Stimulated activated CD4-positive, alpha-beta T cell treated with anti-CD3 and anti-CD28 coated beads, Interleukin-15, amount 100 ng/mL, for 1 hour (primary cell): Measurements from ENCODE around the gene ARHGAP44.

Source experiments
- DNase-seq, 2 donors: peaks; one replicate each; pipeline ENCODE4 v3.0.0-alpha.2; 2020; ENCODE audit warnings: low read depth in 1 of 2, low spot score in 1 of 2

ARHGAP44 gene

DNA sequence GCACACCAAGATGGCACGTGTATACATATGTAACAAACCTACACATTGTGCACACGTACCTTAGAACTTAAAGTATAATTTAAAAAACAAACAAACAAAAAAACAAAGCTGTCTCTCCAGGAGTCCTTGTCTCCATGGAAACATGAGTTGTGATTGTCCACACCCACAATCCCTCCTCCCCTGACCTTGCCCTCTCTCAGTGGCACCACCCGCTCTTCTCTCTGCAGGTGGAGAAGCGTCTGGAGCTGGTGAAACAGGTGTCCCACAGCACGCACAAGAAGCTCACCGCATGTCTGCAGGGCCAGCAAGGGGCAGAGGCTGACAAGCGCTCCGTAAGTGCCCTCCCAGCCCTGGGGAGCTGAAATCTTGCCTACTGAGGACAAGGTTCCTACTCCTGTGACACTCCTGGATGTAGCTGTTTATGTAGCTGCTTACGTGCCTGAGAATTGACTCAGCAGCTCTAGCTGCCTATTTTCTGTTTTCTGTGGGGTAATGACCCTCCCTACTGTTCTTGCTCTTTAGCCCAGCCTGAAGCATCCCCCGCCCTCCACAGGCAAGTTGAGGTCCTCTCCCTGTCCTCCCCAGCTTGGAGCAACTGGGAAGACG, 107.0 kb downstream of the ARHGAP44 start:
- DNase-seq = no peak

DNA sequence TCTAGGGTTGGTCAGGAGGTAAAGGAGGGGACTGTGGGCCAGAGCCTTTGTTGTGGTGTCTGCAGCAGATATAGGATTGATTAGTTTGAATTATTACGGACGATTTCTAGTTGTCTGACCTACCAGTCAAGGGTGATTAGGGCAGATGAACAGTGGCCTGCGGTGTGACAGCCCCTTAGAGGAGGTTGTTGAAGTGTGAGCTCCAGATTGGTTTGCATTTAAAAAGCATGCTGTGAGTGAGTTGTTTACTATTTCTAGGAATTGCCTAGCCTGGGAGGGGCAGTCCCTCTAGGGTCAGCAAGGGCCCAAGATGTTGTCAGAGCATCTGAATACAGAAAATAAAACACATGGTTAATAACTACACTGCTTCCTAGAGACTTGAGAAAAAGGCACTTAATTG, 108.8 kb downstream of the ARHGAP44 start:
- no peak for DNase-seq

DNA sequence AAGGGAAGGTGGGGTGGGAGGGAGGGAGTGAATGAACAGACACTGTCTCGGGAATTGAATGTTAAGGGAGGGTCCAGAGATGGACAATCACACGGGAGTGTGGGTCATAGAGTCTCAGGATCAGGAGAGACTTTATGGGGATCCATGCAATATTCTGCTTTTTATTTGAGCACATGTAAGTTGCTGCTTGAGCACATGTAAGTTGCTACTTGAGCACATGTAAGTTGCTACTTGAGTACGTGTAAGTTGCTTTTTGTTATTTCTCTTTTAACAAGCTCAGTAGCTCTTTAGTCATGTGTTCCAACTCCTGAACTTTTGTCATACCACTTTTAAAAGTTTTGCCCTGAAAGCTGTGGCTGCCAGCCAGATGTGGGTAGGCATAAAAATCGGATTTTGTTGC, 110.3 kb downstream of the ARHGAP44 start:
- DNase-seq = no peak

- no peak for DNase-seq
These were observed 111.2 kb downstream of the ARHGAP44 start for GRCh38 chr17:12900474-12900873.

- no peak for DNase-seq
These were observed 112.7 kb downstream of the ARHGAP44 start for GRCh38 chr17:12902046-12902445.

DNA sequence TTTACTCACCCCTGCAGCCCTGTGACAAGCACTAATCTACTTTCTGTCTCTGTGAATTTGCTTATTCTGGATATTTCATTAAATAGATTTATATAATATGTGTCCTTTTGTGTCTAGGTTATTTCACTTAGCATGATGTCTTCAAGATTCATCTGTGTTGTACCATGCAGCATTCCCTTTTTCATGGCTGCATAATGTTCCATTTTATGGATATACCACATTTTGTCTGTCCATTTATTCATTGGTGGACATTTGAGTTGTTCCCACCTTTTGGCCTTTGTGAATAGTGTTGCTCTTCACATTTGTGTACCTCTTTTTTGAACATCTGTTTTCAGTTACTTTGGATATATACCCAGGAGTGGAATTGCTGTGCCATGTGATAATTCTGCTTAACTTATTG, 118.2 kb downstream of the ARHGAP44 start:
- DNase-seq = no peak

DNA sequence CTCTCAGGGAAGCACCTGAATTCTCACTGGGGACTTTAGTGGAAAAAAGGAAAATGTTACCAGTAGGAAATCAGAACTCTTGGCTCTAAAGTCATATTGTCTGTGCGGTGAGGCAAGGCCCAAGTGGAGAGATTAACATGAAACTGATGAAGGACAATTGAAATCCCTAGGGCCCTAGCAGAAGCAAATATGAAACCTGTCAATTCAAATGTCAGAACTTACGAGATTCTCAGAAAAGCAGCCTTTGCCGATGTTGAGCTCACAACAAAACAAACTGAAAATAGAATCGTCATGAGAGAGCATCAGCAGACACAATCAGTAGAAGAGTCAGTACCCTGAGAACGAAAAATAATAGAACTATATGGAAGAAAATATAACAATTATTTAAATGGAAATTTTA, 119.7 kb downstream of the ARHGAP44 start:
- no peak for DNase-seq

DNA sequence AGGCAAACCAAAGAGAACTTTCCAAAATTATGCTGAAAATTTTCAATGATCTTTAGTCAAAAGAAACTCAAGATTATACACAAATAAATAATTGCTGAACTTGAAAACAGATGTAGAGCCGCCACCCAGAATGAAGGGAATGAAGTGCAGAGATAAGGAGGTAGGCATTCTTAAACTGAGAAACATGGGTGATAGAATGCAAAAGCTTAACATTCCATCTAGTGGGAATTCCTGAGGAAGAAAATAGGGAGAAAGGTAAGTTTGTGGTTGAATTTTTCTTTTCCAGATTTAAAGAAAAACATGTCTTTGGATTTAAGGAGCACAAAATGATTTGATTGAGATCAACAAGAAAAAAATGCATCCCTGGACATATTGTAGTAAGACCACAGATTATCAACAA, 120.2 kb downstream of the ARHGAP44 start:
- DNase-seq = no peak

- no peak for DNase-seq
These were observed 121.9 kb downstream of the ARHGAP44 start for GRCh38 chr17:12911239-12911638.

GRCh38 chr17:12917399-12917798, 128.1 kb downstream of the ARHGAP44 start:
- DNase-seq = no peak

- no peak for DNase-seq
These were observed 128.8 kb downstream of the ARHGAP44 start for GRCh38 chr17:12918142-12918541.

DNA sequence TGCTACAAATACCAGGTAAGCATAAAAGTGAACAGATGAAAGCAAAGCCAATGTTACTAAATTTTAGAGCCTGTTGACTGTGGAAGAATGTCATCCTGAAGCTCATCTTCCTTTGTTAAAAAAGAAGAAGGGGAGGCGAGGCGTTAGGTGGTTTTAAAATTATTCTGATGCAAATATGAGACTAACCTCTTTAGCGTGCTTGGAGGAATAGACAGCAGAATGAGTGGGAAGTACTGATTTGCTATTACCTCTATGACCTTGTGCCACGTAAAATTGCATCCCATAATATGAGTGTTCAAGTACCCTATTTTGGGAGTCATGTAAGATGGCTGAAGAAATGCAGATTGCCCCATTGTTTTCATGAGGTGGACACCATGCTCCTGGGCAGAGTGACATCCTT, 132.8 kb downstream of the ARHGAP44 start:
- no peak for DNase-seq

DNA sequence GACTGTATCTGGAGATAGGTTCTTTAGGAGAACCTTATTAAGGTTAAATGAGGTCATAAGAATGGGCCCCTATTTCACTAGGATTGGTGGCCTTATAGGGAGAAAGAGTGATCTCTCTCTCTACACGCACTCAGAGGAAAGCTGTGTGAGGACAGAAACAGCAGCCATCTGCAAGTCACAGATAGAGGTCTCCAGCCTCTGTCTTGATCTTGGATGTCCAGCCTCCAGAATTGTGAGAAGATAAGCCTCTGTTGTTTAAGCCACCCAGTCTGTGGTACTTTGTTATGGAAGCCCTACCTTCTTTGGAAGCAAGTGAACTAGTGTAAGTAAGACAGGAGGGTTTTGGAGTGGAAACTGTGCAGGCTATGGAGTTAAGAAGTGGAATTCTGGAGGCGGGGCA, 135.3 kb downstream of the ARHGAP44 start:
- DNase-seq = no peak

DNA sequence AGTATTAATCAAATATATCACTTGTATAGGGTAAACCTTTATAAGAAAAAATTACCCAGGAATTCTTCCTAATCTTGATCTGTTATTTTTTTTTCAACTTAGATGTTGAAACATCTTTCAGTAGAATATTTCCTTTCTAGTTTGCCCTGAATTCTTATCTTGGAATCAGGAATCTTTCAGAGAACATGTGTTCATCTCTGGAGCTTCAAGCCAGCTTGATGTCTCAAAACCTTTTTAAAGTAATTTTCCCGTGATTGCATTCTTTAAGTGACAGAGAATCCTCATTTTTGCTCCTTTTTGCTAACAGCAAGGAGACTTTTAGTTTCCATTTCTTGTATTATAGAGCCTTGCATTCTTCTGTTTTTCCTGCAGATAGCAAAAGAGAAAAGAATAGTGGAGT, 137.7 kb downstream of the ARHGAP44 start:
- no peak for DNase-seq

DNA sequence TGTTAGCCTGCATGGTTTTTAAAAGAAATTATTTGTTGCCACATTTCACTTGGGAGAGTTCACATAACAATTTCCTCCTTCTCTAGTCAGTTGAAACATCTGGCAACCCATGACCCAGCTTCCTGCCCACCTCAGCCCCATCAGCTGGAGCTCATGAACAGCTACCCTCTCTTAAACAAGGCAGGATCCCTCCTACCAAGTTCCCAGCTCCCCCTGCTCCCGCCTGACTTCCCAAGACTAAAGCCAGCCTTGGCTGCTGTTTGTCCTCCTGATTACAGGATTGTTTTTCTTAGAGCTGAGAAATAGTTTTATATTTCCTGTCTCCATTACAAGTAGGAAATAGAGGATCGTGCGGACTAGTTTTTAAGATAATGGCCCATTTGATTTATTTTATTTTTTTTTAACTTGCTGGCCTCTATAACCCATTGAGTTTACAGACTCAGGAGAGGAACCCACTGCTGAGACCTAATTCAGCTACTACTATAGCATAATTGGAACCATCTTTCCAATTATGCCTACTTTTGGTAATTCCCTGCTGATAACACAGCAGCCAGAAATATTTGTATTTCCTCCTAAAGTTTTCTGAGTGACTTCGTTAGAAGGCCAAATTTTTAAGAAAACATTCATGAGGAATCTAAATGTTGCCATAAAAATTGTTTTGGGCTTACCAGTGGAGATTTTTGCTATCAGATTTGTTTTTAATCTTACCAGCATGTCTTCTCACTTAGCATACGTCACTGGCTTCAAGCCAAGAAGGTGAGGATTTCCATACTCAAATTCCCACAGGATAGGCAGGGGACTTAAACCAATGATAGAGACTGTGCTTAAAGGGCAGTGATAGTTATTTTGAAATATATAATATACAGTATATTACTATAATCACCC, 138.5 kb downstream of the ARHGAP44 start:
- DNase-seq = no peak

DNA sequence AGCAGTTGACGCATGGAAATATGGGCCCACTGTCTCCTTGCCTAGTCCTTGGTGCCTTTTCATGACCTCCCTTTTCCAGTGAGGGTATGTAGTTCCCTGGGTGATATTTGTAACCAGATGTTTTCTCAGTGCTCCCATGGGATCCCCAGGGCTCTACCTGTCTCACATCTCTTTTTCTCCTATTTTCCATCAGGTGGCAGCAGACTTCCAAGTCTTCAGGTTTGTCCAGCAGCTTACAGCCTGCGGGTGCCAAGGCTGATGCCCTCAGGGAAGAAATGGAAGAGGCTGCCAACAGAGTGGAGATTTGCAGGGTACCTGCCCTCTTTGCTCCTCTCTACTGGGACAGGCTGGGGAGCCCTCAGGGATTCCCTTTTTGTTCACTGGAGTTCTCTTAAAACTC, 139.4 kb downstream of the ARHGAP44 start:
- DNase-seq = no peak

DNA sequence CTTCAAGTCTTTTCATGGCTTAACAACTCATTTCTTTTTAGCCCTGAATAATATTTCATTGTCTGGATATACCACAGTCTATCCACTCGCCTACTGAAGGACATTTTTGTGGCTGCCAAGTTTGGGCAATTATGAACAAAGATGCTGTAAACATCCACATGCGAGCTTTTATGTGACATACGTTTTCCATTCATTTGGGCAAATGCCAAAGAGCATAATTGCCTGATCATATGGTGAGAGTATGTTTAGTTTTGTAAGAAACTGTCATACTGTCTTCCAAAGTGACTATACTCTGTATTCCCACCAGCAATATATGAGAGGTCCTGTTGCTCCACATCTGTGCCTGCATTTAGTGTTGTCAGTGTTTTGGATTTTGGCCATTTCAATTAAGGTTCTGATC, 147.2 kb downstream of the ARHGAP44 start:
- no peak for DNase-seq

DNA sequence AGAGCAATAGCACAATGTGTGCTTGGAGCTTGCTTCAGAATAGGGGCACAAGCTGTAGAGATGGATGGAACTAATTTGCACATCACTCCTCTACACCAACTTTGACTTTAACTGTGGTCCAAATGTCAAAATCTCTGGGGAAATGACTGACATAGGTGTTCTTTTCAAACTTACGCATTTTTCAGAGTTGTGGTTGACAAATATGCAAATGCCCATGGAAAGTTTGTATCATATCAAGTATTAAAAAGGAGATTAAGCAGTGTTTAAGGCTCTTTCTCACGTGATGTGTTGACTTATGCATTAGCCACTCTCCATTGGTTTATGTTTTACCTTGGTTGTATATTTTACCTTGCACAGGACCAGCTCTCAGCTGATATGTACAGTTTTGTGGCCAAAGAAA, 151.4 kb downstream of the ARHGAP44 start:
- DNase-seq = no peak

GRCh38 chr17:12947047-12947446, 157.7 kb downstream of the ARHGAP44 start:
- no peak for DNase-seq

DNA sequence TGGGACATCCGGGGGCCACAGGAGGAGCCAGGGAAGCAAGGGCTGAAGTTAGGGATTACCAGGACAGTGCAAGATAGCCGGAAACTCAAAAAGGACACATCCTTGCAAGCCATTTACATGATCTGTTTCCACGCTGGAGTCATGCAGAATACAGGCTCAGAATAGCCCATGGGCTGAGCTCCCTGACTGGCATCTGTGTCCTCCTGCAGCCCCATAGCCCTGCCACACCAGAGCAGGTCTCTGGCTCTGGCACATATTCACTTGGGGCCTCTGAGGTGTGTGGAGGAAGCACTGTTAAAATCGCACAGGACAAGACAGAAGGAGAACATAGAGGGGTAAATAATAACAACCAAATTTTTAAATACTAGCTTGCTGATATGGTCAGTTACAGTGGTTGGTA, 162.7 kb downstream of the ARHGAP44 start:
- DNase-seq = no peak

- DNase-seq = no peak
These were observed 163.9 kb downstream of the ARHGAP44 start for GRCh38 chr17:12953156-12953555.

GRCh38 chr17:12955521-12955920, 166.2 kb downstream of the ARHGAP44 start:
- no peak for DNase-seq

- no peak for DNase-seq
These were observed 169.5 kb downstream of the ARHGAP44 start for GRCh38 chr17:12958786-12959185.
